GM21360 (cell line): ENCODE results near the gene CLMP.
"Not testable (repeated sequence)": the region's sequence is repeated elsewhere in the genome, so short reads cannot be mapped to it uniquely, and the experiment has no call there.

Experiments used
- ATAC-seq: cut with Tn5 transposase; IDR thresholded peaks from one replicate; pipeline ENCODE4 v1.9.1; 2021; ENCODE audit warnings: mild to moderate bottlenecking, moderate library complexity; ENCODE audit not compliant: unreplicated experiment

CLMP gene

DNA sequence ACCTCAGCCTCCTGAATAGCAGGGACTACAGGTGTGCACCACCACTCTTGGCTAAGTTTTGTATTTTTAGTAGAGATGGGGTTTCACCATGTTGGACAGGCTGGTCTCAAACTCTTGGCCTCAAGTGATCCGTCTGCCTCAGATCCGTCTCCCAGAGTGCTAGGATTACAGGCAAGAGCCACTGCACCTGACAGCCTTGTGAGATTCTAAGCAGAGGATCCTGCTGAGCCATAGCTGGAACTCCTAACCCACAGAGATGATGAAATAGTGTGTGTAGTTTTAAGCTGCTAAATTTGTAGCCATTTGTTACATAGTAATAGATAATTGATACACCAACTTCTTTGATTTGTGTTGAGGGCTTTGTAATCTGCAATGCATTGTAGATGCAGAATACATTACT is 51.1 kb downstream of the CLMP start:
- ATAC-seq = no peak

DNA sequence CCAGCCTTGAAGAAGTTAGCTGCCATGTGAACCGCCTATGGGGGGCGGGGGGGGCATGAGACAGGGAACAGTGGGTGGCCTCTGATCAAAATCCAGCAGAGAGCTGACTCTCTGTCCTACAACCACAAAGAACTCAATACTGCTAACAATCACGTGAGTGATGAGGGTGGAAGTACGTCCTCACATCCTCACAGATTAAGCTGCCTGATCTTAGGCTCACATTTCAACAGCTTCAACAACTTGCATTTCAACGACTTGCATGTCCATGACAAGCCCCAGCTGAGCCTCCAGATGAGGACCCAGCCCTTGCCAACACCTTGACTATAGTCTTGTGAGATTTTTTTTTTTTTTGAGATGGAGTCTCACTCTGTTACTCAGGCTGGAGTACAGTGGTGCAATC is 51.6 kb downstream of the CLMP start:
- ATAC-seq = no peak

DNA sequence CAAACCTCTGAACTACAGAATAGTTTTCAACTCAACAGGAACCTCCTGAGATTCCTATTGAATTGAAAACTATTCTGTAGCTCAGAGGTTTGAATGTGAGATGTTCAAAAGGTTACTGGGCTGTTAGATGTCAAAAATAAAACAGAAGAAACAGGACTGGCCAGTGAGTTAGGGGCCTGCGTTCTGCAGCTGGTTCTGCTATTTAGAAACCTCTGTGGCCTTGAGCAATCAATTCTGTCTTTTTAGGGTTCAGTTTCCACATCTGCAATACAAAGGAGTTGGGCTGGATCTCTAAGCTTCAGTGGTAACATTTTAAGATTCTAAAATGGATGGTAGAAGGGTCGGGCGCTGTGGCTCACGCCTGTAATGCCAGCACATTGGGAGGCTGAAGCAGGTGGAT is 55.8 kb downstream of the CLMP start:
- ATAC-seq = no peak

DNA sequence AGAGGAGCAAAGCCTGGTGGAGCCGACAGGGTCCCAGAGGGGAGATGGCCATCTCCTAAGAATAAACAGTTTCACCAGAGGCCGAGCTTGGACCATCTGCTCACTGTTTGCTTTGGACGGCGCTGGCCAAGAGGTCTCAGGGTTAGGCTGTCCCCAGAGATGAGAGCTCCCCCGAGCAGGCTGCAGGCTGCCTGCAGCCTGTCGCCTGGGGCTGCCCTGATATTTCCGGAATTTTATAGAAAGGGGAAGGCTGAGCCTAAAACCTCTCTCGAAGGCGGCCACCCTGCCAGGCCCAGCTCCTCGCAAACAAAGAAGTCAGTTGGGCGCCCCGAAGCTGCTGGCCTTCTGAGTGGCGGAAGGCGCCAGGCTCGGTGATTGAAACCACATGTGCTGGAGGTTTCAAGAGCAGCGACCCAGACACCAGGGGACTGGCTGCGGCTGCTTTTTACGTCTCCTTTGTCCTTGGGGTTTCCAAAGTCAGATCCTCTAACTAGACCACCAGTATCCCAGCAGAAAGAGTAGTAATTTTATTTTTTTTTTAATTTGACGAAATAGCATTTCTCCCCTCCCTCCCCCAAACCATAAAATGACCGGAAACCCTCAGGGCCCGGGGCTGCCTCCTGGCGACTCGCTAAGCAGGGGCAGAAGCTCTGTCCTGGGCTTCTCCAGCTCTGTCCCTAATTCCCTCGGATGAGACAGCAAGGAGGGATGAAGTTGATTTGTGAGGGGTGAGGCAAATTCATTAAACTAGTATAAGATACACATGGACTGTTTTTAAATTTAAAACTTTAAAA is 57.4 kb downstream of the CLMP start:
- ATAC-seq = no peak

DNA sequence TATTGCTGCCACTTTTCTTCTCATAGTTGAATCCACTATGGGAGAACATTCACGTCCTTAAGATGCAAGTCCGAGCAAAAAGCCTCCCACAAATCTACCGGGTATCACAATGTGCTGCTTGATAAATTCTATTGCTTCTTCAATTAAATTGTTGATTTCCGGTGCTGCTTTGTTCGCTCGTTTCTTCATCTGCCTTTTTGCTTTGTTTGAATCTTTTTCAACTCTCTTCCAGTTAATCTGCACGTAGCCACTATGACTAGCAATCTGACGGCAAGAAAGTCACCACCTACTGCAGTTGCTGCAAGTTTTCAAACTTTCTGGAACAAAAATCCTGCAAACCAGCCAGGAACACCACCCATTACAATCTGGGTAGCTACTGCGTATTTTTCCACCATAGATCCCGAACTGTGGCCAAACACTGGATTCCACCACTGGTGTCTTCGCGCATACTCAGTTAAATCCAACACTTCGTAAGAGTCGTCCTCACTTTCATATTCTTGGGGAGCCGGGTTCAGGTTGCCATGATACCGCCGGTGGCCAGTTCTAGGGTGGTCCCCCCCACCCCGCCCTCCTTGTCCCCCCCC is 59.1 kb downstream of the CLMP start:
- no peak for ATAC-seq

DNA sequence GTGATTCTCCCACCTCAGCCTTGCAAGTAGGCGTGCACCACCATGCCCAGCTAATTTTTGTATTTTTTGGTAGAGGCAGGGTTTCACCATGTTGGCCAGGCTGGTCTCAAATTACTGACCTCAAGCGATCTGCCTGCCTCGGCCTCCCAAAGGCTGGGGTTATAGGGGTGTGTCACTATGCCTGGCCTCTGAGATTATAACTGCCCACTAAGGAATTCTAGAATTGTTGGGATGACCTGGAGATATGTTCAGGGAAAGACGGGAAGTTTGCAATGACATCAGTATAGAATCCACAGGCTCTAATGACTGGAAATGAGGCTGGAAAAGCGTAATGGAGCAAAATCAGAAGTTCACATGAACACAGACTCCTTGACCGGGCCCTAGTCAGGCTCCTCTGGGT is 62.2 kb downstream of the CLMP start:
- ATAC-seq = no peak

DNA sequence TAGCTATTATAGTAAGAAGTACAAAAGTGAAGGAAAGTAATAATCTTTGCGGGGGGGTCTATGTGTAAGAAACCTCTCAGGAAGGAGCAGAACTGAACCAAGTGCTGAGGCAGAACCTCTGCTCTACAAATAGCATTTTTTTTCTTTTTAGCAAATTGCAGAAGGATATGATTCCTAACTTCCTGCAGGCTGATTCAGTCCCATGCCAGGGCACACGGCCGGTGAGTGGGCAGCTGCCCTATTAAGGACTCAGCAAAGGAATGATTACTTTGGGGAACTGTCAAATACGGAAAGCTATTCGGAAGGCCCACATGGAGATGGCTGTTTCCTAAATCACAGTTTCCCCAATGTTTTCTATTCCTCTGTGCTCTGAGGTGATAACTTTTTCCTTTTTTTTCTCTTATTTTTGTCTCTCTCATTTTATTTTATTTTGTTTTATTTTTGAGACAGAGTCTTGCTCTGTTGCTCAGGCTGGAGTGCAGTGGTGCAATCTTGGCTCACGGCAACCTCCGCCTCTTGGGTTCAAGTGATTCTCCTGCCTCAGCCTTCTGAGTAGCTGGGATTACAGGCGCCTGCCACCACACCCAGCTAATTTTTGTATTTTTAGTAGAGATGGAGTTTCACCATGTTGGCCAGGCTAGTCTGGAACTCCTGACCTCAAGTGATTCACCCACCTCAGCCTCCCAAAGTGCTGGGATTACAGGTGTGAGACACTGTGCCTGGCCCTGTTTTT is 62.8 kb downstream of the CLMP start:
- not testable (repeated sequence) for ATAC-seq

DNA sequence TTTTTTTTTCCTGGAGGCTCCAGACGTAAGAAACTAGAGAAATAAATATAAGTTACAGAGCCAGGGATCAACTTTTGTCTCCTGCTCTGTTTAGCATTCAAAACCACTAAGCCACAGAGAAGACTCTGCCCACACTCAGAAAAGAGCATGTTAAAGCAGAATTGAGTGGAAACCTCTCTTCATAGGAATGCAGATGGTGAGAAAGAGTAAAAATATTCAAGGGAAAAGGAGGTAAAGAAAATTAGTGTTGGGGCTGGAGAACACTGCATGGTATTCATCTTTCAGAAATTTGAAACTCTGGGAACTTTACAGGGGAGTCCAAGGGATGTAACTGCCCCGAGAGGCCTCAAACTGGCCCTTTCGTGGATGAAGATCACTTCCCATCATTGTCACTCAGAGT is 65.1 kb downstream of the CLMP start:
- no peak for ATAC-seq

DNA sequence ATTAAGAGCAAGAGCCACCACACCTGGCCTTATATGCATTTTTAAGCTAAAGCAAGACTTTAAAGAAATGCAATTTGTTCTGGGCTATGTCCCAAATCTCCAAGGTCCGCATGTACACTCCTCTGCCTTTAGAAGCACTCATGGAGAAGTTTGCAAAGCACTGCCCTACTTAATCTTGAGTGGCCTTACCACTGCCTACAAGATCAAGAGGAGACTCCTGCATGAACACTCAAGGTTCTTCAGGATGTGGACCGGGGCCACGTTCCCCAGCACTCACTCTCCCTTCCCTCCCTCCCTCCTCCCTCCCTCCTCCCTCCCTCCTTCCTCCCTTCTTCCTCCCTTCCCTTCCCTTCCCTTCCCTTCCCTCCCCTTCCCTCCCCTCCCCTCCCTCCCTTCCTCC is 69.9 kb downstream of the CLMP start:
- ATAC-seq = no peak

DNA sequence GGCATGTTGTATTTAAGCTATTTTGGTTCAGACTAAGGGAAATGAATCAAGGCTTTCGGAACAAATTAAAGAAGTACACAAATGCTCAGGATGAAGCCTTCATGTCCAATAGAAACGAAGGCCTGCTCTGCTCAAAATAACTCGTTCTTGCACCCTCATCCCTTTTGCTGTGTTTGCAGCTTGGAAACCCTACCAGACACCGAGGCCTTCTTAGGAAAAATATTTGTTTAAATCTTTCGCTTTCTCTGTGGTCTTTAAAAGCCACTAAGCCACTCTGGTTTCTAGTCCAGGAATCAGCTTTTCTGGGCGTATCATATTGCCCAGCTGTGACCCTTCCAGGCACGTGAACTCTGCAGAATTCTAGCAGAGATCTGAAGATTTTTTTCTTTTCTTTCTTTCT is 72.2 kb downstream of the CLMP start:
- no peak for ATAC-seq

DNA sequence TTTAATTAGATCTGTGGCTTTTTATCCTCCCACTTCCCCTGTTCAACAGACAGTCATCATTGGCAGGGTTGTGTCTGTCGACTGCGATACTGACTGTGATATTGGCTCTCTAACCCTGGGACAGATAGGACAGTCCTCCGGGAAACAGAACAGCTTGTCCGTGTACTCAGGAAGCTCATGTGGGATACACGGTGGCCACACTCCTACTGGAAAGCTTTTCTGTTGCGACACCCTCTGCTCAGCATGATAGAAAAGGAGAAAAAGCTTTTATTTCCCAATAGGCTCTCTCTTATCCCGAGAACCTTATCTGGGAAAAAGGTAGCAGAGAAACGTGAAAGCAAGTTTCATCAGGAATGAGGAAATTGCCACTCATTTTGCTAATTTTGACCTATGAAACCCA is 72.7 kb downstream of the CLMP start:
- no peak for ATAC-seq

DNA sequence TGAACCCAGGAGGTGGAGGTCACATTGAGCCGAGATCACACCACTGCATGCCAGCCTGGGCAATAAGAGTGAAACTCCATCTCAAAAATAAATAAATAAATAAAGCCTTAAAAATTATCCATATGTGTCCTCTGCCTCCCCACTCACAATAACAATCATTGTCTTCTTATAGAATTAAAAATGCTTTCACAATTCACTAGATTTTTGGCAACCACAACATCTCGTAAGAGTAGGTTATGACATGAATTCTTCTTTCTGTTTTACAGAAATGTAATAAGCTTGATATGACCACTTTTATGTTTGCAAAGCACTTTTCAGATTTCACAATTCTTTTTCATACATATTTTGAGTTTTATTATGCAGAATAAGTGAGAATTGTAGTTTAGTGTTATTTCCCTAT is 78.6 kb downstream of the CLMP start:
- ATAC-seq = no peak

DNA sequence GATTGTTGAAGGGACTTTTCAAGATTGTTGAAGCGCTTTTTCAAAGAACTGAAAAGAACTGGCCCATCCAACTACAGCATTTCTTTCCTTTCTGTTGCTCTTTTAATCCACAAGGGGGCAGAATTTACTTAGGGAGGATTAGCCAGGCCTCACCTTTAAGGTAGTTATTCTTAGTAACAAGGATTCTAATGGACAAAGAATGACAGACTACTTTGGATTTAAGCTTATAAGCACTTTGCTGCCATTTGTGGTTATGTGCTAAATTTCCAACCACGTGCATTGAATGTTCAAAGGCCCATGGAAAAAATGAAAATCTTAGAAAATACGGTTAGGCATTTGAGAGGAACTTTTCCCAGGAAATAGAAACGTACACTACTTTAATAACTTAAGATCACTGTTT is 83.6 kb downstream of the CLMP start:
- ATAC-seq = no peak

DNA sequence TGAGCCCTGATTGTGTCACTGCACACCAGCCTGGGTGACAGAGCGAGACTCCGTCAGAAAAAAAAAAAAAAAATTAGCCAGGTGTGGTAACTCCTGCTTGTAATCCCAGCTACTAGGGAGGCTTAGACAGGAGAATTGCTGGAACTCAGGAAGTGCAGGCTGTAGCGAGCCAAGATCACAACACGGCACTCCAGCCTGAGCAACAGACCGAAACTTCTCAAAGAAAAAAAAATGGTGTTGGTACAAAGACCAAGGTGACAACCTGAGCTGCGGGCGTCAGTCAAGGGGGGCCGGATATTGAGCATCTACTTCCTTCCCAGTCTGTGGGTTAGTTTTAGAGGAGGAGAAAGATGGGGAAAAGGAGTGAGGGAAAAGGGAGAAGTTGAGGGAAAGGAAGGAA is 84.7 kb downstream of the CLMP start:
- ATAC-seq = no peak

DNA sequence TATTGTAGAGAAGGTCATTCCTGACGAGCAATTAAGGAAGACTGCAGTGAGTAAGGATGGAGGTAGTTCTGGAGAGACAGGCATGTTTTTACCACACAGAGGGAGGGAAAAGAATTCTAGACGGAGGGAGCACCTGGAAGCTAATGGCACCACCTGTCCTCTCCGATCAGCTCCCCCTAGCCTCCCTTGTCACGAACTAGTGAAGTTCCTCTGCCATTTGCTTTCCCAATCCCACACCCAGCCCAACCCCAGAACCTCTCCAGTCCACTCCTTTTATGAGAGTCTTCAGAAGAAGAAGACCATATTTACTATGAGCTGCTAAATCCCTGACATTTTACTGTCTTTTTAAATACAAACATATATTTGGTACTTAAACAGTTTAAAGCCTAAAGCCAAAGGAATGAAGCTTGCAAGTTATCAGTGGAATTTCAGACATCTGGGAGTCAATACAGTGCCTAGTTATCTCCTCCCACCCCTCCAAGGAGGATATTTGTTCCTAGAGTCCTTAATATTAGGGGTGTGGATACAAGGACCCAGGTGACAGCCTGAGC is 87.0 kb downstream of the CLMP start:
- no peak for ATAC-seq

DNA sequence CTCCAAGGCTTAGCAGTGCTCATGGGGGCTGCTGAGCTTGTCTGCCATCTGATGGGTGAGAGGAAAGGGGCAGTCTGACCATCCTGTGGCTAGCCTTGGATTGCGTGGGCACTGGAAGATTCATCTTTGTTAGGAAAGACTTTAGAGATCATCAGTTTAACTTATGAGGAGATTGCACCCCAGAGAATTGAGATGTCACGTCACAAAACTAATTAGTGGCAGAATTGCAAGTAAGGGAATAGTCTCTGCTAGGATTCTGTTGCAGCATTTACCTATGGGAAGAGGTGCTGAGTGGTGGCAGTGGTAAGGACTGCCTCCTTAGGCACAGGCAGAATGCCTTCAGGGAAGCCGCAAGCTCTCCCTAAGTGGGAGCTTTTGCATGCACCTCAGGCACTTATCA is 90.4 kb downstream of the CLMP start:
- ATAC-seq = no peak

DNA sequence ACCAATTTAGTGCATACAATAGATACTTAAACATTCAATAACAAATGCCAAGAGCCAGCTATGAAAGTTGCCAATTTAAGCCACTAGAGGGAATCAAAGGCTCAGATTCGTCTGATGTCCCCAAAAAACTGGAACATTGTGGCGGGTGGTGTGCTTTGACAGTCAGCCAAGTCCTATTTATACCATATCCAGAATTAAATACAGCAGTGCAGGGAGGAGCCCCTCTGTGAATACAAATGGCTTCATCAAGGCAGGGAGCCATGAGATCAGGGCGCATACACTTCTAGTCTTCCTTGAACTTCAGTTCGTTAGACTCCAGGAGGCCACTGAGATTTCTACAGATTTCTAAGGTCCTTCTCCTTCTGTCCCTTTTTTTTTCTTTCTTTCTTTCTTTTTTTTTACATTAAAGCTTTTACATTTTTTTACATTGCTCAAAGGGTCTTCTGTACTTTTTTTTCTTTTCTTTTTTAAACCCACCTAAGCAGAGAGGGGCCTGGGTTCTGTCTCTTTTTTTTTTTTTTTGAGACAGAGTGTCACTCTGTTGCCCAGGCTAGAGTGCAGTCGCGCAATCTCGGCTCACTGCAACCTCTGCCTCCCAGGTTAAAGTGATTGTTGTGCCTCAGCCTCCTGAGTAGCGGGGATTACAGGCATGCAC is 91.6 kb downstream of the CLMP start:
- no peak for ATAC-seq

DNA sequence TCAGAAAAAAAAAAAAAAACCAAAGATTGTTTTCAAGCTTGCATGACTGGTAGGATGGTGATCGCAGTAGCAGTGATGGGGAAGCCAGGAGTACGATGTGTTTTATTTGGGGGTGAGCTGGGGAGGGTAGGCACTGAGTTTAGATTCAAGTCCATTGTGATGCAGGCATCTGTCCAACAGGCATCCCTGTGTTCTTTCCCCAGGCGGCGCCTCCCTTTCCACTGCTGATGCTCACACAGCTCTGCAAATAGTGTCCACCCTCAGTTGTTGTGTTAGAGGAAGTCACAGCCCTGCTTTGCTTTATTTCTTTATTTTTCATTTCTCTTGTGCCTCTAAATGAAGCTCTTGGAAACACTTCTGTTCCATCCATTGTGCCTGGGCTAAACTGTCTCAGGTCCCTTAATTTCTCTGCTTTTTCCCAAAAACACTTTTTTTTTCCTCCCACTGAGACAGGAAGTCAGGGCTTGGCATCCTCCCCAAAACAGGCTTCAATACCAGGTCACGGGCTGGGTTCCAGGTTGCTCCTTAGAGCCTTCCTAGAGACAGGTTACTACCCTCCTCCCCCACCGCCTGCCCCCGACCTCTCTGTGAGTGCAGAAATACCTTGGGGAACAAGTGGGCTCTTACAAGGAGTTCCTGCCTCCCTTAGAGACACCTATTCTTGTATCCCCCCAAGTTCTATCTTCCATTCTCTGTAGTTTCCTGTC is 94.5 kb downstream of the CLMP start:
- no peak for ATAC-seq

DNA sequence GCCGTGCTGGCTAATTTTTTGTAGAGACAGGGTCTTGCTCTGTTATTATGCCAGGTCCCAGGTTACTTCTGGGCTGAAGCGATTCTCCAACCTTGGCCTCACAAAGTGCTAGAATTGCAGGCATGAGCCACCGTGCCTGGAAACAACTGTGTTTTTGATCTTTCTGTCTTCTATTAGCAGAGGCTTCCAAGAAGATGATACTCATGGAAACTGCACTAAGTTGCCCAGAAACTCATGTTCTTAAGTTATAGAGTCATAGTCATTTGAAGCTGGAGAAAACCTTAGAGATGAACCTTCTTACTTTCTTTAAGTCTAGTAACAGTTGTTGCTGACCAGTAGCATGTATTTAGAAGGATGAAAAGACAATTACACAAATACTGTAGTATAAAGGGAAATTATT is 96.1 kb downstream of the CLMP start:
- ATAC-seq = no peak

DNA sequence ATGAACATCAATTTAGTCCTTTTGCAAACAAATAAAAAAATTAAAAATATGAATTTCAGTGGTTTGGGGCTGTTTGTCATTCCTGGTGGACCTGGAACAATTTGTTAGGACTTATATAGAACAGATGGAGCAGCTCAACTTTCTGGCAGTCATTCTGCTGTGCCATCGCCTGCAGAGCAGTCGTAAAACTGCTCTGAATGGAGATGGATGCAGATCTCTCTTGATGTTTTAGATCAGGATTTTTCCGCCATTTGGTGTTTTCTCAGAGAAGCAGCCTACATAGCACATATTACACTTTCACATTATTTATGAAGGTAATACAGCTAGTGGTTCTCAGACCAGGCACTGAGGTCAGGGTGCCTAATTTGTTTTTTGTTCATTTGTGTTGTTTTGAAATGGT is 101.3 kb downstream of the CLMP start:
- no peak for ATAC-seq

DNA sequence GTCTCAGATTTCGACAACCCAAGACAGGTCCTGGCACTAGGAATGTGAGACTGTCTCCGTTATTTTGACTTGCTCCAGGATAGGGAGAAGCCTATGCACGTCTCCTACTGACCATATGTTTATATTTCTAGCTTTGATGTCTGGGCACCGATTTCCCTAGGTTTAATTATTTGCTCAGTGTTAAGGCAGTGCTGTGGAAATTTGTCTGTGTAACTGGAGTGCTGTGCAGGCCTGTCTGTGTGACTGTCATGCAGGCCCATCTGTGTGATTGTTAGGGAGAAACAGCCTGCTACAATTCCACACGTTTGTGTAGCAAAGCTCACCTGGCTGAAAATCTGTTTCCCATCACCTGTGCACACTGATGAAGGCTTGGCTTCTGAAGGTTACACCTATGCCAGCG is 103.5 kb downstream of the CLMP start:
- ATAC-seq = no peak
